ENCODE measurements around the gene ZNF587B. TPM values are rescaled to one million over a fixed set of nuclear protein-coding genes. Genes with fewer than 3 reads are reported as not detected.
A peak's percentile ranks its signal among the peaks of the same experiment; 100 is the strongest.
"Not testable (repeated sequence)": the region's sequence is repeated elsewhere in the genome, so short reads cannot be mapped to it uniquely, and the experiment has no call there.

ZNF587B gene
- polyA plus RNA-seq, 6 donors from 2014 or later, result 1.3 to 3.0 (median 1.5) TPM; not detected in 1

- H3K36me3 Mint-ChIP-seq, result peaks cover 9 to 19% of the 10 kb centered on the region in 2 donors
Observed at GRCh38 chr19:57854117-57854516, 24.0 kb downstream of the ZNF587B start.

GRCh38 chr19:57862351-57862750 is 32.3 kb downstream of the ZNF587B start:
- not testable (repeated sequence) for DNase-seq; ATAC-seq (ENCODE audit: low read depth in 2 of 2); H3K9me3 Mint-ChIP-seq; H3K4me3 Mint-ChIP-seq; H3K27me3 Mint-ChIP-seq; H3K4me1 Mint-ChIP-seq
- Mint-ChIP-seq H3K36me3 (peaks cover 3 to 38% of the 10 kb centered on the region in 2 donors), H3K27ac (peak overlapping the region in 2 of 6 donors; percentile 47 to 61)

More at GRCh38 chr19:57854117-57854516, 24.0 kb downstream of the ZNF587B start:
- H3K27ac Mint-ChIP-seq; DNase-seq; H3K27me3 Mint-ChIP-seq; ATAC-seq (ENCODE audit: low read depth in 2 of 2); H3K4me3 Mint-ChIP-seq; H3K9me3 Mint-ChIP-seq: not testable (repeated sequence)
- H3K4me1 Mint-ChIP-seq, result peaks cover 26 to 43% (median 34%) of the 10 kb centered on the region in 3 donors

GRCh38 chr19:57867868-57868492 is 37.9 kb downstream of the ZNF587B start:
- peaks cover 7 to 30% of the 10 kb centered on the region in 2 donors for H3K36me3 Mint-ChIP-seq
- DNase-seq, result no peak
- no peak overlapping the region for H3K27ac Mint-ChIP-seq
- H3K4me3 Mint-ChIP-seq, result no peak overlapping the region
- peaks cover 0 to 34% (median 13%) of the 10 kb centered on the region in 7 donors for H3K9me3 Mint-ChIP-seq
- ATAC-seq (ENCODE audit: low read depth in 2 of 2), result no peak
- peaks cover 0 to 3% (median 2%) of the 10 kb centered on the region in 3 donors for H3K4me1 Mint-ChIP-seq
- no peaks in the 10 kb centered on the region for H3K27me3 Mint-ChIP-seq

GRCh38 chr19:57869655-57870054 is 39.6 kb downstream of the ZNF587B start:
- H3K36me3 Mint-ChIP-seq, result peaks cover 24 to 35% of the 10 kb centered on the region in 2 donors
- peak overlapping the region in 1 of 6 donors; percentile 79 for H3K27ac Mint-ChIP-seq
- ATAC-seq (ENCODE audit: low read depth in 2 of 2); H3K4me1 Mint-ChIP-seq; DNase-seq; H3K27me3 Mint-ChIP-seq; H3K4me3 Mint-ChIP-seq: not testable (repeated sequence)
- H3K9me3 Mint-ChIP-seq, result peaks cover 0 to 49% (median 30%) of the 10 kb centered on the region in 7 donors

GRCh38 chr19:57870225-57870624 is 40.1 kb downstream of the ZNF587B start:
- DNase-seq (no peak), ATAC-seq (ENCODE audit: low read depth in 2 of 2) (no peak)
- Mint-ChIP-seq H3K9me3 (peaks cover under 1 to 53% (median 32%) of the 10 kb centered on the region in 7 donors), H3K36me3 (peaks cover 27 to 34% of the 10 kb centered on the region in 2 donors), H3K4me3 (no peak overlapping the region), H3K27ac (no peak overlapping the region), H3K27me3 (no peaks in the 10 kb centered on the region), H3K4me1 (peaks cover 0 to 3% (median under 1%) of the 10 kb centered on the region in 3 donors)

- Mint-ChIP-seq H3K9me3 (peaks cover 5 to 68% (median 46%) of the 10 kb centered on the region in 7 donors), H3K36me3 (peaks cover 42 to 47% of the 10 kb centered on the region in 2 donors), H3K27me3 (no peaks in the 10 kb centered on the region), H3K4me3 (no peak overlapping the region), H3K27ac (no peak overlapping the region), H3K4me1 (peaks cover 5 to 8% (median 7%) of the 10 kb centered on the region in 3 donors)
- ATAC-seq (ENCODE audit: low read depth in 2 of 2), result no peak
- DNase-seq, result no peak
Observed at GRCh38 chr19:57872450-57872849, 42.4 kb downstream of the ZNF587B start.

GRCh38 chr19:57873883-57874799 is 44.0 kb downstream of the ZNF587B start:
- H3K9me3 Mint-ChIP-seq, result peaks cover 5 to 65% (median 46%) of the 10 kb centered on the region in 7 donors
- DNase-seq; H3K27me3 Mint-ChIP-seq; ATAC-seq (ENCODE audit: low read depth in 2 of 2); H3K4me3 Mint-ChIP-seq: not testable (repeated sequence)
- peaks cover 42 to 47% of the 10 kb centered on the region in 2 donors for H3K36me3 Mint-ChIP-seq
- peak overlapping the region in 1 of 6 donors; percentile 74 for H3K27ac Mint-ChIP-seq
- H3K4me1 Mint-ChIP-seq, result peaks cover 7 to 13% (median 9%) of the 10 kb centered on the region in 3 donors

GRCh38 chr19:57886046-57886445 is 55.9 kb downstream of the ZNF587B start:
- Mint-ChIP-seq H3K27ac (peak overlapping the region in 1 of 6 donors; percentile 86), H3K4me3 (peak overlapping the region in 3 of 8 donors; percentile 53 to 69 (median 53)), H3K9me3 (peaks cover 0 to 9% (median 0%) of the 10 kb centered on the region in 7 donors), H3K36me3 (peaks cover 11 to 17% of the 10 kb centered on the region in 2 donors), H3K27me3 (no peaks in the 10 kb centered on the region), H3K4me1 (peaks cover 21 to 60% (median 45%) of the 10 kb centered on the region in 3 donors)
- DNase-seq, result no peak
- ATAC-seq (ENCODE audit: low read depth in 2 of 2), result no peak

- H3K27me3 Mint-ChIP-seq, result no peaks in the 10 kb centered on the region
- peak overlapping the region in 4 of 6 donors; percentile 12 to 97 (median 94) for H3K27ac Mint-ChIP-seq
- peaks cover 0 to 9% (median 0%) of the 10 kb centered on the region in 7 donors for H3K9me3 Mint-ChIP-seq
- H3K4me1 Mint-ChIP-seq, result peaks cover 21 to 60% (median 45%) of the 10 kb centered on the region in 3 donors
- ATAC-seq (ENCODE audit: low read depth in 2 of 2) (no peak), DNase-seq (no peak)
- H3K4me3 Mint-ChIP-seq, result peak overlapping the region; percentile 90 to 99 (median 96)
- H3K36me3 Mint-ChIP-seq, result peaks cover 11 to 17% of the 10 kb centered on the region in 2 donors
Observed at GRCh38 chr19:57887195-57887941, 57.3 kb downstream of the ZNF587B start.

GRCh38 chr19:57888107-57888559 is 58.0 kb downstream of the ZNF587B start:
- H3K27me3 Mint-ChIP-seq, result no peaks in the 10 kb centered on the region
- H3K27ac Mint-ChIP-seq, result peak overlapping the region; percentile 79 to 97 (median 94)
- DNase-seq (no peak), ATAC-seq (ENCODE audit: low read depth in 2 of 2) (no peak)
- H3K4me1 Mint-ChIP-seq, result peaks cover 21 to 56% (median 45%) of the 10 kb centered on the region in 3 donors
- peaks cover 11 to 17% of the 10 kb centered on the region in 2 donors for H3K36me3 Mint-ChIP-seq
- H3K4me3 Mint-ChIP-seq, result peak overlapping the region; percentile 90 to 99 (median 96)
- H3K9me3 Mint-ChIP-seq, result peaks cover 0 to 9% (median 0%) of the 10 kb centered on the region in 7 donors

- Mint-ChIP-seq H3K4me1 (peaks cover 21 to 53% (median 45%) of the 10 kb centered on the region in 3 donors), H3K27ac (peak within 1 kb of the TSS; percentile 79 to 97 (median 94)), H3K4me3 (peak within 1 kb of the TSS; percentile 90 to 99 (median 96)), H3K36me3 (peaks cover 11 to 17% of the 10 kb centered on the region in 2 donors), H3K9me3 (peaks cover 0 to 9% (median 0%) of the 10 kb centered on the region in 7 donors), H3K27me3 (no peaks in the 10 kb centered on the region)
- DNase-seq, result peak; percentile 86
- ATAC-seq (ENCODE audit: low read depth in 2 of 2), result peak; percentile 94
Observed at GRCh38 chr19:57888560-57889231, 58.6 kb downstream of the ZNF587B start, which contains the start of gene ZNF814. Gene ZNF814, minus strand, starts transcription at chr19:57889037. Its CDS starts 235 bp downstream, at chr19:57888802.

- DNase-seq; ATAC-seq (ENCODE audit: low read depth in 2 of 2); H3K27ac Mint-ChIP-seq; H3K9me3 Mint-ChIP-seq; H3K27me3 Mint-ChIP-seq: not testable (repeated sequence)
- Mint-ChIP-seq H3K36me3 (peaks cover 11 to 17% of the 10 kb centered on the region in 2 donors), H3K4me1 (peaks cover 21 to 36% (median 31%) of the 10 kb centered on the region in 3 donors), H3K4me3 (peak overlapping the region in 1 of 8 donors; percentile 59)
Observed at GRCh38 chr19:57890706-57891105, 60.6 kb downstream of the ZNF587B start.

Data from naive B cell (primary cell).